HG03442 (cell line): ENCODE results near the gene IL1RAPL2.

ENCODE experiments used
- ATAC-seq: cut with Tn5 transposase; IDR thresholded peaks from one replicate; pipeline ENCODE4 v1.9.1; 2021; ENCODE audit warnings: mild to moderate bottlenecking, moderate library complexity; ENCODE audit not compliant: unreplicated experiment

The IL1RAPL2 gene

GRCh38 chrX:105260291-105261043 lies 694.5 kb downstream of the IL1RAPL2 start:
- ATAC-seq, result no peak

GRCh38 chrX:105263171-105263570 lies 697.2 kb downstream of the IL1RAPL2 start:
- no peak for ATAC-seq

- no peak for ATAC-seq
These were observed 697.8 kb downstream of the IL1RAPL2 start for GRCh38 chrX:105263801-105264200.

GRCh38 chrX:105265093-105265492 lies 699.1 kb downstream of the IL1RAPL2 start:
- ATAC-seq, result no peak

GRCh38 chrX:105266456-105266855 lies 700.5 kb downstream of the IL1RAPL2 start:
- ATAC-seq, result no peak

- no peak for ATAC-seq
These were observed 701.2 kb downstream of the IL1RAPL2 start for GRCh38 chrX:105267167-105267566.

- no peak for ATAC-seq
These were observed 703.4 kb downstream of the IL1RAPL2 start for GRCh38 chrX:105269386-105269785.

GRCh38 chrX:105273326-105273725 lies 707.3 kb downstream of the IL1RAPL2 start:
- ATAC-seq, result no peak

- ATAC-seq, result no peak
These were observed 708.1 kb downstream of the IL1RAPL2 start for GRCh38 chrX:105274091-105274490.

- ATAC-seq, result no peak
These were observed 711.1 kb downstream of the IL1RAPL2 start for GRCh38 chrX:105277132-105277531.

- ATAC-seq, result no peak
These were observed 716.1 kb downstream of the IL1RAPL2 start for GRCh38 chrX:105282077-105282476.

- no peak for ATAC-seq
These were observed 731.0 kb downstream of the IL1RAPL2 start for GRCh38 chrX:105297041-105297440.

- ATAC-seq, result no peak
These were observed 733.3 kb downstream of the IL1RAPL2 start for GRCh38 chrX:105299286-105299685.

- no peak for ATAC-seq
These were observed 736.2 kb downstream of the IL1RAPL2 start for GRCh38 chrX:105302246-105302645.

- ATAC-seq, result no peak
These were observed 741.8 kb downstream of the IL1RAPL2 start for GRCh38 chrX:105307762-105308161.

GRCh38 chrX:105313596-105313995 lies 747.6 kb downstream of the IL1RAPL2 start:
- no peak for ATAC-seq

- no peak for ATAC-seq
These were observed 748.5 kb downstream of the IL1RAPL2 start for GRCh38 chrX:105314458-105314857.

- ATAC-seq, result no peak
These were observed 749.2 kb downstream of the IL1RAPL2 start for GRCh38 chrX:105315248-105315647.

GRCh38 chrX:105317117-105317516 lies 751.1 kb downstream of the IL1RAPL2 start:
- no peak for ATAC-seq

GRCh38 chrX:105323928-105324327 lies 757.9 kb downstream of the IL1RAPL2 start:
- no peak for ATAC-seq

- ATAC-seq, result no peak
These were observed 762.8 kb downstream of the IL1RAPL2 start for GRCh38 chrX:105328773-105329172.

GRCh38 chrX:105331244-105331643 lies 765.2 kb downstream of the IL1RAPL2 start:
- ATAC-seq, result no peak

- no peak for ATAC-seq
These were observed 781.4 kb downstream of the IL1RAPL2 start for GRCh38 chrX:105347373-105347772.
